GM21423 (cell line): Measurements from ENCODE around the gene SPO11.
A peak's percentile ranks its signal among the peaks of the same experiment; 100 is the strongest.
"Not testable (repeated sequence)": the region's sequence is repeated elsewhere in the genome, so short reads cannot be mapped to it uniquely, and the experiment has no call there.

ENCODE experiments used
- ATAC-seq: cut with Tn5 transposase; IDR thresholded peaks from one replicate; pipeline ENCODE4 v1.9.1; 2021; ENCODE audit warnings: mild to moderate bottlenecking, moderate library complexity; ENCODE audit not compliant: unreplicated experiment

Gene SPO11

GRCh38 chr20:57332105-57333089, 2.8 kb downstream of the SPO11 start:
- ATAC-seq = no peak

- ATAC-seq = no peak
Observed at GRCh38 chr20:57335392-57335791, 5.8 kb downstream of the SPO11 start.

- ATAC-seq = no peak
Observed at GRCh38 chr20:57341663-57342062, 12.1 kb downstream of the SPO11 start.

GRCh38 chr20:57342829-57343228, 13.2 kb downstream of the SPO11 start:
- no peak for ATAC-seq

GRCh38 chr20:57346477-57346876, 16.9 kb downstream of the SPO11 start:
- ATAC-seq = peak; percentile 40

- ATAC-seq = no peak
Observed at GRCh38 chr20:57347393-57347792, 17.8 kb downstream of the SPO11 start.

GRCh38 chr20:57348200-57348921, 18.8 kb downstream of the SPO11 start:
- ATAC-seq = not testable (repeated sequence)

- not testable (repeated sequence) for ATAC-seq
Observed at GRCh38 chr20:57348922-57349574, 19.4 kb downstream of the SPO11 start.

GRCh38 chr20:57350081-57350710, 20.6 kb downstream of the SPO11 start:
- ATAC-seq = no peak

GRCh38 chr20:57350726-57351041, 21.1 kb downstream of the SPO11 start:
- not testable (repeated sequence) for ATAC-seq

GRCh38 chr20:57351042-57351783, 21.6 kb downstream of the SPO11 start, which contains the start of gene RAE1:
RAE1 (plus strand) TSS chr20:57351255; CDS start chr20:57354039, 2,784 bp downstream.
- peak; percentile 79 for ATAC-seq

GRCh38 chr20:57352305-57352704, 22.7 kb downstream of the SPO11 start:
- ATAC-seq = no peak

GRCh38 chr20:57353351-57353750, 23.7 kb downstream of the SPO11 start:
- no peak for ATAC-seq

- ATAC-seq = no peak
Observed at GRCh38 chr20:57361517-57361916, 31.9 kb downstream of the SPO11 start.

- no peak for ATAC-seq
Observed at GRCh38 chr20:57364451-57364850, 34.8 kb downstream of the SPO11 start.

- no peak for ATAC-seq
Observed at GRCh38 chr20:57369596-57369995, 40.0 kb downstream of the SPO11 start.

GRCh38 chr20:57370316-57370715, 40.7 kb downstream of the SPO11 start:
- ATAC-seq = no peak

- no peak for ATAC-seq
Observed at GRCh38 chr20:57371363-57371762, 41.8 kb downstream of the SPO11 start.

- ATAC-seq = no peak
Observed at GRCh38 chr20:57372157-57372556, 42.6 kb downstream of the SPO11 start.
